Fibroblast of villous mesenchyme (primary cell): ENCODE results near the gene TEKT3. TPM values are rescaled to one million over a fixed set of nuclear protein-coding genes. Genes with fewer than 3 reads are reported as not detected.
A peak's percentile ranks its signal among the peaks of the same experiment; 100 is the strongest.

Experiments used
- DNase-seq: peaks from one replicate; pipeline ENCODE4 v3.0.0-alpha.2; 2010; ENCODE audit warnings: low read depth
- H3K4me3 ChIP-seq: 2 replicates; pipeline ENCODE4 v1.5.1; 2011; ENCODE audit warnings: low read depth, mild to moderate bottlenecking, low read length
- CTCF ChIP-seq: IDR thresholded peaks from 2 replicates; pipeline ENCODE4 v1.5.1; 2012; ENCODE audit warnings: low read depth, mild to moderate bottlenecking, low read length; ENCODE audit not compliant: insufficient read depth
- total RNA-seq: library from RNA; depleted of rRNA; stranded (reverse); fragments of >200 nt; gene quantifications from 2 replicates; pipeline ENCODE4 v1.2.3, GENCODE V29; 2012

TEKT3 gene
- not detected in 2 replicates for total RNA-seq

DNA sequence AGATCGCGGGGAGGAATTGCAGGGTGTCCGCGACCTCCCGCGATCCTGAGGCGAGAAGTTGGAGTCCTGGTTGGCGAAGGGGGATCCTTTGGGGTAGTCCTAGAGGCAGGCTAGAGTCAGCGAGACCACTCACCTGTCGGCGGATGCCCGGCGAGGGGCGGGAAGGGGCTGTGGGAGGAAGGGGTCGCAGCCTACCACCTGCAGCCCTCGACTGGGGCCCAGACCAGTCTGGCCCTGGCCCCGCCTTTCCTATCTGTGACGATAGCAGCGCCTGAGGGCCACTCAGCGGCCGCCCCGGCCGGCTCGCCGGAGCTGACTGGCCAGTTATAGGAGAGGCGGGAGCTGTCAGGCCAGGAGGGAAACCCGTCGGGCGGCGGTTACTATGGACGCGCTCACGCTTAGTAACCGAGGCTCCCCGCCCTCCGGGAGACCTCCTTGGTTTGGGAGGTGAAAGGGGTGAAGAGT lies at the start of gene TEKT3:
TSS of gene TEKT3 (minus strand) at position 213 of the 465 bp plus-strand sequence. CDS start 10,012 bp downstream, outside the sequence.
- DNase-seq, result peak; percentile 64
- H3K4me3 ChIP-seq, result peak within 1 kb of the TSS; percentile 52
- no peak for TF ChIP-seq CTCF

DNA sequence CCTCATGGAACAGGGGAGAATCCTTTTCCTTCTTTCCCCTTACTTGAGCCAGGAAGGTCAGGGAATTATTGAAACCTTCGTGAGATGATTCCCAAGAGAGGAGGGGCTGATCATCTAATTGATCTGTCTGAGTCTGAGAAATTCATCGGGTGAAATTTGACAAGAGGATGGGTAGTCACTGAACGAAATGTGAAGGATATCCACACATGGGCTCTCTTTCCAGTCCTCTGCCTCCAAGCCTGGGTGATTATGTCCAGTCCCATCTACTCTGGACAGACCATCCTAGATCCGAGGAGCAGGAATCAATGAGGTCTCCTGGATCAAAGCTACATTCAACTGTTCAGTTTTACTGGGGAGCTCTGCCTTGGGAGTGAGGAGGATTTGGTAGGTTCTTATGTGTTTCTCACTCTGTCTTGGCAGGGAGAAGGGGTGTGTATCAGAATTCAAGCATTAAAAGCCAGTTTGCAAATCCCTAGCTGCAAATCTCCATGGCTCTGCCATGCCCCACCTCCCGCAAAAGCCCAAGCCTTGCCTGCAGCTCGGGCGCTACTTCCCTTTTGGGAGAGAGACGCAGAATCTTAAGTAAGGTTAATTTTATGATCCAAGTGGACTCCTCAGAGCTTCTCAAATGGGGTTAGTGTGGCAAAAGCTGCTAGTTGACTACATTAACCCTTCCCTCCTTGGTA lies 47.1 kb upstream of the TEKT3 start:
- no peak for TF ChIP-seq CTCF
- no peak for DNase-seq
- H3K4me3 ChIP-seq, result no peak overlapping the region

- H3K4me3 ChIP-seq, result no peak overlapping the region
- TF ChIP-seq CTCF, result no peak
- no peak for DNase-seq
Observed at GRCh38 chr17:15386083-15386482, 44.7 kb upstream of the TEKT3 start.

DNA sequence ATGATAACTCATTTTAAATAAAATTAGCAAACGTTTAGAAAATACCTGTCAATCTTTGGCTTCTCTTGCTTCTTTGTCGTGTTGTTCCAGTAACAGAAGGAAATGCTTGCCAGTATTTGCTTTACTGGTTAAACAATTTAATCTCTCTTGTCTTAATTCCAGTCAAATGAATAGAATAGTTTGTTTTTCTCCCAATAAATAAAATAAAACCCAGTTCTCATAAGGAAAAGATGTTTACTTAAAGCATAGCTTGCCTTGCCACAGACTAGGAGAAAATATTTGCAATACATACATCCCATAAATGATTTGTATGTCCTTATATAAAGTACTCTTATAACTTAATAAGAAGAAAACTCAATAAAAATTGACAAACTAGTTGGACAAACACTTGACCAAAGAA lies 43.9 kb upstream of the TEKT3 start:
- TF ChIP-seq CTCF, result no peak
- DNase-seq, result no peak

GRCh38 chr17:15384142-15384787 lies 42.9 kb upstream of the TEKT3 start:
- H3K4me3 ChIP-seq, result peak overlapping the region; percentile 39
- no peak for TF ChIP-seq CTCF
- peak; percentile 62 for DNase-seq

More for the DNA sequence above, 43.9 kb upstream of the TEKT3 start:
- no peak overlapping the region for H3K4me3 ChIP-seq

DNA sequence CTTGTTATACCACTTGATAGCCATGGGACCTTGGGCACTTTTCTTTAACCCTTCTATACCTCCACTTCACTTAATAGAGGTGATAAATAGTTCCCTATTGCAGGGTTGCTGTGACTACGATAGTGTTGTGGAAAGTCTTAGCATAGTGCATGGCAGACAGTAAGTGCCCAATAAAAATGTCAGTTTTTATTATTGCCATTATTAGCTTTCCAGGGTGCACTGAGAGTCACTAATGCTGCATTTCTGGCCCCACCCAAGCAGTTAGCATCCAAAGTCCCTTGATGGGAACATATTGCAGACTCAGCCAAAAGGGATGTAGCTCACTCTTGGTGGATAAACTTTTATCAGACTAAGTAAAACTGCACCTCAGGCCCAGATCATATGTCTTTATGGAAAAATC lies 41.5 kb upstream of the TEKT3 start:
- no peak for DNase-seq
- TF ChIP-seq CTCF, result no peak

More for the DNA sequence above, 41.5 kb upstream of the TEKT3 start:
- H3K4me3 ChIP-seq, result no peak overlapping the region
